Ectodermal cell (in vitro differentiated cells): ENCODE measurements around the gene NFE2L2.
"Not testable (repeated sequence)": the region's sequence is repeated elsewhere in the genome, so short reads cannot be mapped to it uniquely, and the experiment has no call there.

ENCODE experiments used
- H3K27ac ChIP-seq: 2 replicates; pipeline ENCODE4 v1.7.0; 2013; ENCODE audit warnings: mild to moderate bottlenecking, low read depth, low read length; ENCODE audit not compliant: insufficient read depth, poor library complexity, severe bottlenecking
- H3K27me3 ChIP-seq: 2 replicates; pipeline ENCODE4 v1.7.0; 2013; ENCODE audit warnings: mild to moderate bottlenecking, low read length; ENCODE audit not compliant: insufficient read depth, control insufficient read depth, poor library complexity, severe bottlenecking
- H3K36me3 ChIP-seq: one replicate; pipeline ENCODE4 v1.7.0; 2013; ENCODE audit warnings: low read length; ENCODE audit not compliant: control insufficient read depth, insufficient read depth
- H3K4me1 ChIP-seq: one replicate; pipeline ENCODE4 v1.7.0; 2013; ENCODE audit warnings: low read length; ENCODE audit not compliant: control insufficient read depth, insufficient read depth
- H3K4me3 ChIP-seq: 2 replicates; pipeline ENCODE4 v1.7.0; 2013; ENCODE audit warnings: low read depth, low read length, control low read depth; ENCODE audit not compliant: insufficient read depth
- H3K9me3 ChIP-seq: 2 replicates; pipeline ENCODE4 v1.7.0; 2013; ENCODE audit warnings: mild to moderate bottlenecking, low read length, moderate library complexity; ENCODE audit not compliant: control insufficient read depth
- WGBS, 2 experiments: methylation state at CpG; one replicate each; pipeline ENCODE4 v1.1.7; 2013; ENCODE audit warnings: missing lambda C conversion rate in 2 of 2; 5-methylcytosine and 5-hydroxymethylcytosine counted together

The NFE2L2 gene

GRCh38 chr2:177239053-177239452 lies 25.5 kb downstream of the NFE2L2 start:
- Histone ChIP-seq H3K36me3 (no peaks in the 10 kb centered on the region), H3K4me3 (no peak overlapping the region), H3K27ac (no peak overlapping the region), H3K27me3 (no peaks in the 10 kb centered on the region), H3K9me3 (no peaks in the 10 kb centered on the region), H3K4me1 (no peaks in the 10 kb centered on the region)
- 90 to 93% methylated on average over 6 of the region's 6 CpGs for WGBS, 2 experiments

GRCh38 chr2:177237932-177238331 lies 26.6 kb downstream of the NFE2L2 start:
- H3K27ac ChIP-seq = no peak overlapping the region
- no peaks in the 10 kb centered on the region for H3K4me1 ChIP-seq
- no peak overlapping the region for H3K4me3 ChIP-seq
- H3K36me3 ChIP-seq = no peaks in the 10 kb centered on the region
- no peaks in the 10 kb centered on the region for H3K9me3 ChIP-seq
- no peaks in the 10 kb centered on the region for H3K27me3 ChIP-seq
- 92% methylated on average over 2 of the region's 2 CpGs for WGBS, 2 experiments

- Histone ChIP-seq H3K4me3 (no peak overlapping the region), H3K9me3 (no peaks in the 10 kb centered on the region), H3K36me3 (peaks cover 16% of the 10 kb centered on the region), H3K27me3 (no peaks in the 10 kb centered on the region), H3K4me1 (no peaks in the 10 kb centered on the region), H3K27ac (no peak overlapping the region)
- 93 to 94% methylated on average over 6 of the region's 6 CpGs for WGBS, 2 experiments
These were observed 28.6 kb downstream of the NFE2L2 start for GRCh38 chr2:177235855-177236437.

GRCh38 chr2:177234267-177234666 lies 30.3 kb downstream of the NFE2L2 start:
- H3K36me3 ChIP-seq = peaks cover 16% of the 10 kb centered on the region
- no peaks in the 10 kb centered on the region for H3K27me3 ChIP-seq
- H3K27ac ChIP-seq = no peak overlapping the region
- H3K4me3 ChIP-seq = no peak overlapping the region
- H3K4me1 ChIP-seq = no peaks in the 10 kb centered on the region
- no peaks in the 10 kb centered on the region for H3K9me3 ChIP-seq

- Histone ChIP-seq H3K4me3 (no peak overlapping the region), H3K36me3 (peaks cover 16% of the 10 kb centered on the region), H3K27ac (no peak overlapping the region), H3K4me1 (no peaks in the 10 kb centered on the region), H3K9me3 (no peaks in the 10 kb centered on the region), H3K27me3 (no peaks in the 10 kb centered on the region)
- WGBS, 2 experiments = 93 to 99% methylated on average over 8 of the region's 8 CpGs
These were observed 32.3 kb downstream of the NFE2L2 start for GRCh38 chr2:177232098-177232704.

GRCh38 chr2:177231270-177231669 lies 33.3 kb downstream of the NFE2L2 start:
- Histone ChIP-seq H3K27ac (no peak overlapping the region), H3K4me1 (no peaks in the 10 kb centered on the region), H3K27me3 (no peaks in the 10 kb centered on the region), H3K36me3 (peaks cover 16% of the 10 kb centered on the region), H3K4me3 (no peak overlapping the region), H3K9me3 (no peaks in the 10 kb centered on the region)
- 93 to 97% methylated on average over 3 of the region's 3 CpGs for WGBS, 2 experiments

GRCh38 chr2:177229442-177230242 lies 34.9 kb downstream of the NFE2L2 start:
- Histone ChIP-seq H3K27ac (no peak overlapping the region), H3K4me1 (no peaks in the 10 kb centered on the region), H3K4me3 (no peak overlapping the region), H3K27me3 (no peaks in the 10 kb centered on the region), H3K36me3 (peaks cover 16% of the 10 kb centered on the region), H3K9me3 (no peaks in the 10 kb centered on the region)
- WGBS, 2 experiments = 92% methylated on average over 8 of the region's 8 CpGs

GRCh38 chr2:177225965-177226360 lies 38.6 kb downstream of the NFE2L2 start:
- H3K4me1 ChIP-seq = no peaks in the 10 kb centered on the region
- H3K27me3 ChIP-seq = no peaks in the 10 kb centered on the region
- no peak overlapping the region for H3K4me3 ChIP-seq
- no peaks in the 10 kb centered on the region for H3K9me3 ChIP-seq
- peaks cover 25% of the 10 kb centered on the region for H3K36me3 ChIP-seq
- no peak overlapping the region for H3K27ac ChIP-seq
- 91 to 93% methylated on average over 2 of the region's 2 CpGs for WGBS, 2 experiments

- H3K27me3 ChIP-seq, H3K9me3 ChIP-seq, H3K4me1 ChIP-seq, H3K4me3 ChIP-seq, H3K27ac ChIP-seq: not testable (repeated sequence)
- H3K36me3 ChIP-seq = peaks cover 35% of the 10 kb centered on the region
These were observed 41.1 kb downstream of the NFE2L2 start for GRCh38 chr2:177223436-177223835.

GRCh38 chr2:177221970-177222369 lies 42.6 kb downstream of the NFE2L2 start:
- H3K27me3 ChIP-seq = no peaks in the 10 kb centered on the region
- peaks cover 50% of the 10 kb centered on the region for H3K36me3 ChIP-seq
- WGBS, 2 experiments = 87 to 94% methylated on average over 3 of the region's 3 CpGs
- H3K4me3 ChIP-seq = no peak overlapping the region
- no peaks in the 10 kb centered on the region for H3K9me3 ChIP-seq
- no peaks in the 10 kb centered on the region for H3K4me1 ChIP-seq
- H3K27ac ChIP-seq = no peak overlapping the region
